NCI-H526 treated with DMSO at 0.1 percent for 48 hours (cell line): ENCODE data around the gene PIBF1.
A peak's percentile ranks its signal among the peaks of the same experiment; 100 is the strongest.

Source experiments
- DNase-seq: peaks from one replicate; lab custom pipeline; 2025; lab: John Stamatoyannopoulos, UW

PIBF1 gene

GRCh38 chr13:73060251-73061160 lies 278.6 kb downstream of the PIBF1 start:
- peak; percentile 74 for DNase-seq

GRCh38 chr13:73061473-73061872 lies 279.5 kb downstream of the PIBF1 start:
- no peak for DNase-seq

- no peak for DNase-seq
Observed at GRCh38 chr13:73061876-73062275, 279.9 kb downstream of the PIBF1 start.

GRCh38 chr13:73062468-73062867 lies 280.5 kb downstream of the PIBF1 start:
- DNase-seq: no peak

GRCh38 chr13:73063166-73063565 lies 281.2 kb downstream of the PIBF1 start:
- DNase-seq: no peak

GRCh38 chr13:73065036-73065435 lies 283.1 kb downstream of the PIBF1 start:
- no peak for DNase-seq

GRCh38 chr13:73065665-73066340 lies 283.9 kb downstream of the PIBF1 start:
- DNase-seq: peak; percentile 89
